ENCODE measurements around the gene ADGRV1.
"Not testable (repeated sequence)": the region's sequence is repeated elsewhere in the genome, so short reads cannot be mapped to it uniquely, and the experiment has no call there.

DNA sequence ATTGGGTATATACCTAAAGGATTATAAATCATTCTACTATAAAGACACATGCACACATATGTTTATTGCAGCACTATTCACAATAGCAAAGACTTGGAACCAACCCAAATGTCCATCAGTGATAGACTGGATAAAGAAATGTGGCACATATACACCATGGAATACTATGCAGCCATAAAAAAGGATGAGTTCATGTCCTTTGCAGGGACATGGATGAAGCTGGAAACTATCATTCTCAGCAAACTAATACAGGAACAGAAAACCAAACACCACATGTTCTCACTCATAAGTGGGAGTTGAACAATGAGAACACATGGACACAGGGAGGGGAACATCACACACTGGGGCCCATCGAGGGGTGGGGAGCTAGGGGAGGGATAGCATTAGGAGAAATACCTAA, 482.5 kb downstream of the ADGRV1 start:
- TF ChIP-seq, protein P1, sequence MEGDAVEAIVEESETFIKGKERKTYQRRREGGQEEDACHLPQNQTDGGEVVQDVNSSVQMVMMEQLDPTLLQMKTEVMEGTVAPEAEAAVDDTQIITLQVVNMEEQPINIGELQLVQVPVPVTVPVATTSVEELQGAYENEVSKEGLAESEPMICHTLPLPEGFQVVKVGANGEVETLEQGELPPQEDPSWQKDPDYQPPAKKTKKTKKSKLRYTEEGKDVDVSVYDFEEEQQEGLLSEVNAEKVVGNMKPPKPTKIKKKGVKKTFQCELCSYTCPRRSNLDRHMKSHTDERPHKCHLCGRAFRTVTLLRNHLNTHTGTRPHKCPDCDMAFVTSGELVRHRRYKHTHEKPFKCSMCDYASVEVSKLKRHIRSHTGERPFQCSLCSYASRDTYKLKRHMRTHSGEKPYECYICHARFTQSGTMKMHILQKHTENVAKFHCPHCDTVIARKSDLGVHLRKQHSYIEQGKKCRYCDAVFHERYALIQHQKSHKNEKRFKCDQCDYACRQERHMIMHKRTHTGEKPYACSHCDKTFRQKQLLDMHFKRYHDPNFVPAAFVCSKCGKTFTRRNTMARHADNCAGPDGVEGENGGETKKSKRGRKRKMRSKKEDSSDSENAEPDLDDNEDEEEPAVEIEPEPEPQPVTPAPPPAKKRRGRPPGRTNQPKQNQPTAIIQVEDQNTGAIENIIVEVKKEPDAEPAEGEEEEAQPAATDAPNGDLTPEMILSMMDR (IDR thresholded peaks at IDR 0.05; ENCODE audit: extremely low read depth in 1 of 2, insufficient read depth in 1 of 2, low read depth in 1 of 2, low read length in 2 of 2) = not testable (repeated sequence)
- not testable (repeated sequence) for TF ChIP-seq EZH2 (IDR thresholded peaks at IDR 0.05; ENCODE audit: borderline replicate concordance, low read depth, low read length, severe bottlenecking); POLR2A (IDR thresholded peaks at IDR 0.05; ENCODE audit: low read depth, low read length); GATA2 (IDR thresholded peaks at IDR 0.05; ENCODE audit: insufficient read depth, insufficient read length, low read depth, low read length); MYC (IDR thresholded peaks at IDR 0.05; ENCODE audit: low read depth, low read length); MAX (IDR thresholded peaks at IDR 0.05; ENCODE audit: insufficient read depth, insufficient read length); POLR2AphosphoS5 (IDR thresholded peaks at IDR 0.05; ENCODE audit: insufficient read depth, low read depth, low read length); JUN (IDR thresholded peaks at IDR 0.05; ENCODE audit: borderline replicate concordance, insufficient read depth, insufficient read length, low read depth); FOS (IDR thresholded peaks at IDR 0.05; ENCODE audit: borderline replicate concordance, insufficient read depth, low read length)
